Measurements from ENCODE around the gene UBE2H.

DNA sequence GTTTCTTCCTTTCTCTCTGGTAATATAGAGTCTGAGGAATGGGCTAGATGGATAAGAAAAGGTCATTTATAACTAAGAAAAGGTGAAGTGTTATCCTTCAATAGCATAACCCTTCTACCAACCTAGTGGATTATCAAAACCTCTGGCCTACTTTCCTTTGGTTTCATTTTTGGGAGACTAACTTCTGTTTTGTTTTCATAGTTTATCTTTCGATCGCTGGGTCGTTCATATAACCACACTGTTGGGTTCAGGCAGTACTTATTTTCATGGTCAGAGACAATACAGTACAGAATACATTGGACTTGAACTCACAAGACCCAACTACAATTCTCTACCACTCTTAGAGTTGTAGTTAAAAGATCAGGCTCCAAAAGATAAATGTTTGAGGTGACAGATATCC lies 86.5 kb downstream of the UBE2H start:
- TF ChIP-seq, protein P1, sequence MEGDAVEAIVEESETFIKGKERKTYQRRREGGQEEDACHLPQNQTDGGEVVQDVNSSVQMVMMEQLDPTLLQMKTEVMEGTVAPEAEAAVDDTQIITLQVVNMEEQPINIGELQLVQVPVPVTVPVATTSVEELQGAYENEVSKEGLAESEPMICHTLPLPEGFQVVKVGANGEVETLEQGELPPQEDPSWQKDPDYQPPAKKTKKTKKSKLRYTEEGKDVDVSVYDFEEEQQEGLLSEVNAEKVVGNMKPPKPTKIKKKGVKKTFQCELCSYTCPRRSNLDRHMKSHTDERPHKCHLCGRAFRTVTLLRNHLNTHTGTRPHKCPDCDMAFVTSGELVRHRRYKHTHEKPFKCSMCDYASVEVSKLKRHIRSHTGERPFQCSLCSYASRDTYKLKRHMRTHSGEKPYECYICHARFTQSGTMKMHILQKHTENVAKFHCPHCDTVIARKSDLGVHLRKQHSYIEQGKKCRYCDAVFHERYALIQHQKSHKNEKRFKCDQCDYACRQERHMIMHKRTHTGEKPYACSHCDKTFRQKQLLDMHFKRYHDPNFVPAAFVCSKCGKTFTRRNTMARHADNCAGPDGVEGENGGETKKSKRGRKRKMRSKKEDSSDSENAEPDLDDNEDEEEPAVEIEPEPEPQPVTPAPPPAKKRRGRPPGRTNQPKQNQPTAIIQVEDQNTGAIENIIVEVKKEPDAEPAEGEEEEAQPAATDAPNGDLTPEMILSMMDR (IDR thresholded peaks at IDR 0.05) = no peak
- TF ChIP-seq POLR2A (IDR thresholded peaks at IDR 0.05) = no peak
